Trophoblast cell (in vitro differentiated cells and primary cell): ENCODE data around the gene OPALIN.

Source experiments
- DNase-seq, 2 donors: peaks; one replicate each; pipeline ENCODE4 v3.0.0-alpha.2; 2016
- H2AFZ ChIP-seq: 2 replicates; pipeline ENCODE4 v1.6.1; 2013; ENCODE audit warnings: low read length, moderate library complexity, mild to moderate bottlenecking; ENCODE audit not compliant: insufficient read depth, poor library complexity
- H2AK5ac ChIP-seq: 2 replicates; pipeline ENCODE4 v1.6.1; 2013; ENCODE audit warnings: mild to moderate bottlenecking, low read length
- H2BK120ac ChIP-seq: 2 replicates; pipeline ENCODE4 v1.6.1; 2013; ENCODE audit warnings: low read length, mild to moderate bottlenecking, moderate library complexity; ENCODE audit not compliant: insufficient read depth, poor library complexity
- H2BK12ac ChIP-seq: 2 replicates; pipeline ENCODE4 v1.6.1; 2013; ENCODE audit warnings: mild to moderate bottlenecking, low read length, moderate library complexity
- H2BK5ac ChIP-seq: 2 replicates; pipeline ENCODE4 v1.6.1; 2013; ENCODE audit warnings: low read length, low read depth, moderate library complexity, mild to moderate bottlenecking; ENCODE audit not compliant: poor library complexity
- H3K14ac ChIP-seq: 2 replicates; pipeline ENCODE4 v1.6.1; 2013; ENCODE audit warnings: mild to moderate bottlenecking, low read length
- H3K18ac ChIP-seq: 2 replicates; pipeline ENCODE4 v1.6.1; 2013; ENCODE audit warnings: mild to moderate bottlenecking, low read length
- H3K23ac ChIP-seq: 2 replicates; pipeline ENCODE4 v1.6.1; 2013; ENCODE audit warnings: low read length
- H3K27ac ChIP-seq: 2 replicates; pipeline ENCODE4 v1.5.1; 2013; ENCODE audit warnings: low read depth, mild to moderate bottlenecking, inconsistent platforms, low read length, moderate library complexity
- H3K27me3 ChIP-seq: 2 replicates; pipeline ENCODE4 v1.6.1; 2013; ENCODE audit warnings: inconsistent platforms, mild to moderate bottlenecking, low read length, moderate library complexity; ENCODE audit not compliant: insufficient read depth
- H3K36me3 ChIP-seq, 2 experiments: 1 replicate in 1 of 2; 2 replicates in 1 of 2; pipeline ENCODE4 v1.6.1; 2013; ENCODE audit warnings: low read length in 2 of 2, mild to moderate bottlenecking in 2 of 2, moderate library complexity in 1 of 2; ENCODE audit not compliant: insufficient read depth in 2 of 2, control insufficient read depth in 1 of 2
- H3K4ac ChIP-seq: 2 replicates; pipeline ENCODE4 v1.6.1; 2013; ENCODE audit warnings: low read depth, mild to moderate bottlenecking, low read length, moderate library complexity
- H3K4me1 ChIP-seq, 2 experiments: 1 replicate in 1 of 2; 2 replicates in 1 of 2; pipeline ENCODE4 v1.6.1; 2013; ENCODE audit warnings: low read length in 2 of 2, mild to moderate bottlenecking in 2 of 2, moderate library complexity in 1 of 2; ENCODE audit not compliant: insufficient read depth in 2 of 2, control insufficient read depth in 1 of 2
- H3K4me2 ChIP-seq: 2 replicates; pipeline ENCODE4 v1.6.1; 2013; ENCODE audit warnings: inconsistent platforms, mild to moderate bottlenecking, low read length, moderate library complexity
- H3K4me3 ChIP-seq: 2 replicates; pipeline ENCODE4 v1.5.1; 2013; ENCODE audit warnings: mild to moderate bottlenecking, low read depth, low read length, inconsistent platforms
- H3K79me1 ChIP-seq: one replicate; pipeline ENCODE4 v1.6.1; 2013; ENCODE audit warnings: low read length
- H3K79me2 ChIP-seq: 2 replicates; pipeline ENCODE4 v1.6.1; 2013; ENCODE audit warnings: low read length, mild to moderate bottlenecking; ENCODE audit not compliant: control insufficient read depth, insufficient read depth, poor library complexity
- H3K9ac ChIP-seq: 2 replicates; pipeline ENCODE4 v1.6.1; 2013; ENCODE audit warnings: mild to moderate bottlenecking, low read length
- H3K9me3 ChIP-seq: 2 replicates; pipeline ENCODE4 v1.6.1; 2013; ENCODE audit warnings: low read depth, mild to moderate bottlenecking, control low read depth, inconsistent platforms, low read length; ENCODE audit not compliant: insufficient read depth
- H4K12ac ChIP-seq: 2 replicates; pipeline ENCODE4 v1.6.1; 2013; ENCODE audit warnings: low read depth, mild to moderate bottlenecking, low read length, moderate library complexity
- H4K8ac ChIP-seq: 2 replicates; pipeline ENCODE4 v1.6.1; 2013; ENCODE audit warnings: low read depth, mild to moderate bottlenecking, low read length, moderate library complexity
- H4K91ac ChIP-seq: one replicate; pipeline ENCODE4 v1.6.1; 2013; ENCODE audit warnings: low read depth, mild to moderate bottlenecking, low read length, moderate library complexity
- WGBS: extraction: QIAGEN DNeasy Blood & Tissue Kit; methylation state at CpG from one replicate; pipeline ENCODE4 v1.1.7; 2013; ENCODE audit warnings: missing lambda C conversion rate; ENCODE audit not compliant: insufficient read length, insufficient coverage; ENCODE audit errors: extremely low coverage; 5-methylcytosine and 5-hydroxymethylcytosine counted together

The OPALIN gene

GRCh38 chr10:96402417-96403305 lies 43.9 kb upstream of the OPALIN start:
- H4K8ac ChIP-seq, result no peak overlapping the region
- no peak overlapping the region for H2BK120ac ChIP-seq
- no CpG with 5 or more reads among the region's 16 CpGs for WGBS

GRCh38 chr10:96401036-96401435 lies 42.2 kb upstream of the OPALIN start:
- Histone ChIP-seq H3K4me1 (no peaks in the 10 kb centered on the region), H3K18ac (no peak overlapping the region), H3K36me3 (no peaks in the 10 kb centered on the region), H2BK5ac (no peak overlapping the region), H2BK12ac (no peak overlapping the region), H3K79me2 (no peaks in the 10 kb centered on the region), H3K23ac (no peak overlapping the region), H2AFZ (no peak overlapping the region), H4K8ac (no peak overlapping the region), H3K9ac (no peak overlapping the region), H3K4me3 (no peak overlapping the region), H3K9me3 (no peaks in the 10 kb centered on the region), H3K79me1 (no peaks in the 10 kb centered on the region), H2BK120ac (no peak overlapping the region), H3K27me3 (no peaks in the 10 kb centered on the region), H4K91ac (no peak overlapping the region), H3K4me2 (no peak overlapping the region), H3K27ac (no peak overlapping the region), H3K14ac (no peak overlapping the region), H2AK5ac (no peak overlapping the region), H3K4ac (no peak overlapping the region), H4K12ac (no peak overlapping the region)
- no peak for DNase-seq
- no CpG with 5 or more reads among the region's 7 CpGs for WGBS

More at GRCh38 chr10:96402417-96403305, 43.9 kb upstream of the OPALIN start:
- H2BK12ac ChIP-seq, result no peak overlapping the region
- no peak overlapping the region for H2AFZ ChIP-seq
- H3K27me3 ChIP-seq, result no peaks in the 10 kb centered on the region
- no peaks in the 10 kb centered on the region for H3K4me1 ChIP-seq
- no peak overlapping the region for H2AK5ac ChIP-seq
- no peak overlapping the region for H3K27ac ChIP-seq
- H3K4ac ChIP-seq, result no peak overlapping the region
- no peak overlapping the region for H3K4me3 ChIP-seq
- no peak overlapping the region for H3K18ac ChIP-seq
- DNase-seq, result no peak
- H3K36me3 ChIP-seq, result no peaks in the 10 kb centered on the region
- H3K9me3 ChIP-seq, result peaks cover 1% of the 10 kb centered on the region
- H3K79me2 ChIP-seq, result no peaks in the 10 kb centered on the region
- H4K12ac ChIP-seq, result no peak overlapping the region
- H3K9ac ChIP-seq, result no peak overlapping the region
- H4K91ac ChIP-seq, result no peak overlapping the region
- no peak overlapping the region for H3K23ac ChIP-seq
- no peak overlapping the region for H2BK5ac ChIP-seq
- no peak overlapping the region for H3K4me2 ChIP-seq
- H3K79me1 ChIP-seq, result no peaks in the 10 kb centered on the region
- H3K14ac ChIP-seq, result no peak overlapping the region

- Histone ChIP-seq H2BK12ac (no peak overlapping the region), H3K4me2 (no peak overlapping the region), H3K79me1 (no peaks in the 10 kb centered on the region), H4K12ac (no peak overlapping the region), H2BK120ac (no peak overlapping the region), H3K4me1 (no peaks in the 10 kb centered on the region), H3K27me3 (no peaks in the 10 kb centered on the region), H3K36me3 (no peaks in the 10 kb centered on the region), H3K9ac (no peak overlapping the region), H3K79me2 (no peaks in the 10 kb centered on the region), H3K23ac (no peak overlapping the region), H3K4me3 (no peak overlapping the region), H3K14ac (no peak overlapping the region), H4K8ac (no peak overlapping the region), H3K9me3 (no peaks in the 10 kb centered on the region), H4K91ac (no peak overlapping the region), H2AK5ac (no peak overlapping the region), H3K27ac (no peak overlapping the region), H3K4ac (no peak overlapping the region), H2AFZ (no peak overlapping the region), H2BK5ac (no peak overlapping the region), H3K18ac (no peak overlapping the region)
- no peak for DNase-seq
- no CpG with 5 or more reads among the region's 3 CpGs for WGBS
Measured at GRCh38 chr10:96400465-96400864, 41.7 kb upstream of the OPALIN start.

GRCh38 chr10:96397902-96398301 lies 39.1 kb upstream of the OPALIN start:
- no peak overlapping the region for H2BK120ac ChIP-seq
- H3K9me3 ChIP-seq, result no peaks in the 10 kb centered on the region
- H3K18ac ChIP-seq, result no peak overlapping the region
- H3K27ac ChIP-seq, result no peak overlapping the region
- H2BK12ac ChIP-seq, result no peak overlapping the region
- H4K8ac ChIP-seq, result no peak overlapping the region
- DNase-seq, result no peak
- no peaks in the 10 kb centered on the region for H3K79me1 ChIP-seq
- no peak overlapping the region for H2AFZ ChIP-seq
- WGBS, result no CpG with 5 or more reads among the region's 1 CpG
- H4K12ac ChIP-seq, result no peak overlapping the region
- no peak overlapping the region for H3K4me3 ChIP-seq
- no peak overlapping the region for H2BK5ac ChIP-seq
- H3K9ac ChIP-seq, result no peak overlapping the region
- no peaks in the 10 kb centered on the region for H3K36me3 ChIP-seq
- H3K79me2 ChIP-seq, result no peaks in the 10 kb centered on the region
- no peaks in the 10 kb centered on the region for H3K4me1 ChIP-seq
- H3K23ac ChIP-seq, result no peak overlapping the region
- no peak overlapping the region for H4K91ac ChIP-seq
- H3K4me2 ChIP-seq, result no peak overlapping the region
- no peak overlapping the region for H3K14ac ChIP-seq
- H3K27me3 ChIP-seq, result no peaks in the 10 kb centered on the region
- no peak overlapping the region for H2AK5ac ChIP-seq
- no peak overlapping the region for H3K4ac ChIP-seq
